Aorta (tissue), 5 donors: Measurements from ENCODE around the gene DNASE2. TPM values are rescaled to one million over a fixed set of nuclear protein-coding genes. Genes with fewer than 3 reads are reported as not detected.
"Not testable (repeated sequence)": the region's sequence is repeated elsewhere in the genome, so short reads cannot be mapped to it uniquely, and the experiment has no call there.

Experiments used
- ATAC-seq: fragments of 200-7000 bp; cut with Tn5 transposase; one replicate; pipeline ENCODE4 v1.9.1; 2022; ENCODE audit warnings: moderate library complexity; ENCODE audit not compliant: low FRiP score
- DNase-seq, 2 donors: peaks; one replicate each; pipeline ENCODE4 v3.0.0-alpha.2; 2020
- H3K27ac ChIP-seq, 2 donors: one replicate each; pipeline ENCODE4 v1.5.1; 2013; ENCODE audit warnings: low read length in 2 of 2, mild to moderate bottlenecking in 2 of 2, moderate library complexity in 2 of 2, control low read depth in 1 of 2, inconsistent platforms in 1 of 2, low read depth in 1 of 2
- H3K27me3 ChIP-seq, 2 donors: one replicate each; pipeline ENCODE4 v1.6.1; 2013; ENCODE audit warnings: control low read depth in 1 of 2, low read length in 1 of 2, mild to moderate bottlenecking in 1 of 2, moderate library complexity in 1 of 2; ENCODE audit not compliant: insufficient read depth in 2 of 2, control insufficient read depth in 1 of 2
- H3K36me3 ChIP-seq, 2 donors: one replicate each; pipeline ENCODE4 v1.6.1; 2013; ENCODE audit warnings: control low read depth in 1 of 2, low read length in 1 of 2, mild to moderate bottlenecking in 1 of 2; ENCODE audit not compliant: insufficient read depth in 2 of 2, control insufficient read depth in 1 of 2
- H3K4me1 ChIP-seq, 2 donors: one replicate each; pipeline ENCODE4 v1.6.1; 2013; ENCODE audit warnings: low read length in 2 of 2, control low read depth in 1 of 2, mild to moderate bottlenecking in 1 of 2, moderate library complexity in 1 of 2; ENCODE audit not compliant: insufficient read depth in 2 of 2, control insufficient read depth in 1 of 2
- H3K4me3 ChIP-seq, 2 donors: one replicate each; pipeline ENCODE4 v1.5.1; 2013; ENCODE audit warnings: low read length in 2 of 2, control low read depth in 1 of 2, mild to moderate bottlenecking in 1 of 2
- H3K9me3 ChIP-seq: one replicate; pipeline ENCODE4 v1.6.1; 2013; ENCODE audit warnings: mild to moderate bottlenecking, low read length; ENCODE audit not compliant: control insufficient read depth
- WGBS, 2 donors: extraction: QIAGEN DNeasy Blood & Tissue Kit; methylation state at CpG; one replicate each; pipeline ENCODE4 v1.1.7; 2013; 5-methylcytosine and 5-hydroxymethylcytosine counted together
- intact Hi-C, 2 donors: fragments of 100-400 bp; cut with DNase I; formaldehyde crosslinking; loops; one replicate each; pipeline versions ENCODE4 v1.14.2 to v1.15.0; 2022
- polyA plus RNA-seq, 2 donors: library from polyadenylated mRNA; stranded (reverse); fragments of 200-250 nt; gene quantifications; one replicate each; pipeline ENCODE4 v1.2.3, GENCODE V29; 2013
- total RNA-seq, 2 donors: library from RNA; stranded (reverse); fragmentation: NEBNext Ultra II Directional; extraction: Animal tissue kit (Norgen Biotek cat#: 25700); gene quantifications; one replicate each; pipeline ENCODE4 v1.2.1, GENCODE V29; 2021
- donor health status: healthy with polysubstance abuse.
- donor health status: Bipolar disorder and iron deficiency.
- donor health status: DM: no; HTN: no; CAD: no.
- donor health status: DM: no; HTN: no; CAD: no.
- donor health status: DM: yes; HTN: yes; CAD: no.

DNASE2 gene
- total and polyA plus RNA-seq, 4 donors: 26.8 to 49.9 (median 33.4) TPM

- H3K27me3 ChIP-seq, DNase-seq, H3K4me1 ChIP-seq, intact Hi-C loops, H3K4me3 ChIP-seq, ATAC-seq, H3K36me3 ChIP-seq, H3K9me3 ChIP-seq: not testable (repeated sequence)
- H3K27ac ChIP-seq: peak overlapping the region in 1 of 2 donors; percentile 74
- WGBS, 2 donors: 34% methylated on average over 10 of the region's 10 CpGs
These were observed 9.1 kb upstream of the DNASE2 start for GRCh38 chr19:12890299-12890786.

GRCh38 chr19:12888006-12888603 lies 6.9 kb upstream of the DNASE2 start:
- H3K36me3 ChIP-seq: no peaks in the 10 kb centered on the region
- H3K4me1 ChIP-seq: no peaks in the 10 kb centered on the region
- no peak for DNase-seq
- intact Hi-C loops: no loop called here
- no peaks in the 10 kb centered on the region for H3K27me3 ChIP-seq
- no peak for ATAC-seq
- H3K9me3 ChIP-seq: peaks cover 2% of the 10 kb centered on the region
- H3K27ac ChIP-seq: no peak overlapping the region
- WGBS, 2 donors: 73 to 76% methylated on average over 5 of the region's 5 CpGs
- H3K4me3 ChIP-seq: no peak overlapping the region

- H3K9me3 ChIP-seq: peaks cover 2% of the 10 kb centered on the region
- DNase-seq (no peak), ATAC-seq (no peak)
- 68 to 71% methylated on average over 17 of the region's 17 CpGs for WGBS, 2 donors
- no peak within 1 kb of the TSS for H3K27ac ChIP-seq
- H3K27me3 ChIP-seq: no peaks in the 10 kb centered on the region
- H3K36me3 ChIP-seq: no peaks in the 10 kb centered on the region
- no peaks in the 10 kb centered on the region for H3K4me1 ChIP-seq
- no peak within 1 kb of the TSS for H3K4me3 ChIP-seq
- intact Hi-C loops: no loop called here
These were observed 5.9 kb upstream of the DNASE2 start, which contains the start of gene KLF1 for GRCh38 chr19:12886969-12887747. TSS of gene KLF1 (minus strand) at chr19:12887201. CDS start at chr19:12887140, 61 bp downstream.

GRCh38 chr19:12886651-12886968 lies 5.4 kb upstream of the DNASE2 start:
- intact Hi-C loops: no loop called here

GRCh38 chr19:12885749-12886650 lies 4.8 kb upstream of the DNASE2 start:
- intact Hi-C loops: no loop called here

More at GRCh38 chr19:12886651-12886968, 5.4 kb upstream of the DNASE2 start:
- DNase-seq: no peak
- Histone ChIP-seq H3K36me3 (no peaks in the 10 kb centered on the region), H3K27ac (no peak overlapping the region), H3K27me3 (no peaks in the 10 kb centered on the region), H3K4me1 (no peaks in the 10 kb centered on the region), H3K9me3 (peaks cover 2% of the 10 kb centered on the region), H3K4me3 (no peak overlapping the region)
- ATAC-seq: no peak
- 75 to 80% methylated on average over 5 of the region's 5 CpGs for WGBS, 2 donors

GRCh38 chr19:12884926-12885748 lies 3.9 kb upstream of the DNASE2 start:
- Histone ChIP-seq H3K4me3 (no peak overlapping the region), H3K27ac (no peak overlapping the region), H3K36me3 (no peaks in the 10 kb centered on the region), H3K9me3 (peaks cover 2% of the 10 kb centered on the region), H3K4me1 (no peaks in the 10 kb centered on the region), H3K27me3 (no peaks in the 10 kb centered on the region)
- ATAC-seq (peak; percentile 36), DNase-seq (peak; percentile 84 to 89)
- intact Hi-C loops: no loop called here
- WGBS, 2 donors: 4 to 5% methylated on average over 63 to 73 of the region's 73 CpGs

More at GRCh38 chr19:12885749-12886650, 4.8 kb upstream of the DNASE2 start:
- H3K4me1 ChIP-seq: no peaks in the 10 kb centered on the region
- H3K27ac ChIP-seq: no peak overlapping the region
- H3K27me3 ChIP-seq: no peaks in the 10 kb centered on the region
- H3K36me3 ChIP-seq: no peaks in the 10 kb centered on the region
- H3K4me3 ChIP-seq: no peak overlapping the region
- 6 to 9% methylated on average over 39 to 53 of the region's 53 CpGs for WGBS, 2 donors
- ATAC-seq: no peak
- H3K9me3 ChIP-seq: peaks cover 2% of the 10 kb centered on the region
- DNase-seq: no peak

- Histone ChIP-seq H3K4me3 (no peak overlapping the region), H3K9me3 (peaks cover 2% of the 10 kb centered on the region), H3K4me1 (no peaks in the 10 kb centered on the region), H3K36me3 (no peaks in the 10 kb centered on the region), H3K27ac (no peak overlapping the region), H3K27me3 (no peaks in the 10 kb centered on the region)
- WGBS, 2 donors: 68 to 72% methylated on average over 12 of the region's 12 CpGs
- intact Hi-C loops: no loop called here
- ATAC-seq (no peak), DNase-seq (no peak)
These were observed 3.3 kb upstream of the DNASE2 start for GRCh38 chr19:12884627-12884925.

- 93% methylated on average over 3 of the region's 3 CpGs for WGBS, 2 donors
- Histone ChIP-seq H3K9me3 (peaks cover 2% of the 10 kb centered on the region), H3K27ac (no peak overlapping the region), H3K4me3 (no peak overlapping the region), H3K27me3 (no peaks in the 10 kb centered on the region), H3K4me1 (no peaks in the 10 kb centered on the region), H3K36me3 (no peaks in the 10 kb centered on the region)
- intact Hi-C loops: no loop called here
- DNase-seq (no peak), ATAC-seq (no peak)
These were observed 3.0 kb upstream of the DNASE2 start for GRCh38 chr19:12884202-12884601.
